K562 (cell line): Measurements from ENCODE around the gene SLC9A3. TPM values are rescaled to one million over a fixed set of nuclear protein-coding genes. Genes with fewer than 3 reads are reported as not detected.

Source experiments
- BRCA1 ChIP-seq, 2 experiments: fragments of 450-650 bp in 1 of 2; sonication (generic) in 1 of 2; formaldehyde crosslinking in 1 of 2; IDR thresholded peaks; 2 replicates each; pipeline versions ENCODE4 v1.5.0 to v1.6.1; 2017 to 2020; ENCODE audit warnings: mild to moderate bottlenecking in 1 of 2, missing genetic modification reagents in 1 of 2
- CHD2 ChIP-seq: IDR thresholded peaks from 2 replicates; pipeline ENCODE4 v1.6.1; 2011; ENCODE audit warnings: low read depth, low read length
- HSF4 ChIP-seq: fragments of 250-450 bp; sonication (Bioruptor Pico); IDR thresholded peaks from 2 replicates; pipeline ENCODE4 v2.1.2; 2022; ENCODE audit warnings: mild to moderate bottlenecking, moderate library complexity, borderline replicate concordance
- KAT7 ChIP-seq: sonication (generic); formaldehyde crosslinking; IDR thresholded peaks from 2 replicates; pipeline ENCODE4 v1.8.0; 2022; ENCODE audit warnings: missing genetic modification reagents, mild to moderate bottlenecking, borderline replicate concordance
- MBD2 ChIP-seq: sonication (generic); IDR thresholded peaks from 2 replicates; pipeline ENCODE4 v1.6.1; 2016; ENCODE audit warnings: low read depth, borderline replicate concordance
- MXI1 ChIP-seq: IDR thresholded peaks from 2 replicates; pipeline ENCODE4 v1.6.1; 2011; ENCODE audit warnings: low read depth, mild to moderate bottlenecking, improper control_type of control experiment, low read length
- NCOR1 ChIP-seq: fragments of 450-650 bp; IDR thresholded peaks from 2 replicates; pipeline ENCODE4 v1.6.1; 2016; ENCODE audit warnings: mild to moderate bottlenecking, moderate library complexity
- NEUROD1 ChIP-seq: fragments of 150-350 bp; IDR thresholded peaks from 2 replicates; pipeline ENCODE4 v1.6.1; 2014; ENCODE audit warnings: borderline replicate concordance, low read length, low read depth; ENCODE audit not compliant: partially characterized antibody
- NFIC ChIP-seq: fragments of 450-650 bp; IDR thresholded peaks from 2 replicates; pipeline ENCODE4 v1.6.1; 2017; ENCODE audit warnings: mild to moderate bottlenecking, inconsistent platforms
- RBFOX2 ChIP-seq: fragments of 200-400 bp; formaldehyde crosslinking; IDR thresholded peaks from 2 replicates; pipeline ENCODE4 v1.6.1; 2017; ENCODE audit warnings: low read depth, mild to moderate bottlenecking, low read length, moderate library complexity
- SMC3 ChIP-seq: conservative IDR thresholded peaks from 2 replicates; pipeline ENCODE4 v1.6.1; 2011; ENCODE audit warnings: low read depth, low read length, improper control_type of control experiment; ENCODE audit not compliant: insufficient read depth
- TARDBP ChIP-seq: fragments of 450-650 bp; IDR thresholded peaks from 2 replicates; pipeline ENCODE4 v1.6.1; 2016
- XRCC4 ChIP-seq: IDR thresholded peaks from one replicate; pipeline ENCODE4 v1.6.1; 2011; ENCODE audit not compliant: insufficient read depth, insufficient read length; ENCODE audit errors: extremely low read depth
- ZBTB49 ChIP-seq: sonication (generic); formaldehyde crosslinking; IDR thresholded peaks from 2 replicates; pipeline ENCODE4 v1.8.0; 2022; ENCODE audit warnings: missing genetic modification reagents, mild to moderate bottlenecking, borderline replicate concordance
- ZFX ChIP-seq: sonication (generic); formaldehyde crosslinking; IDR thresholded peaks from 2 replicates; pipeline ENCODE4 v1.8.0; 2022; ENCODE audit warnings: mild to moderate bottlenecking, missing genetic modification reagents, moderate library complexity
- ZKSCAN3 ChIP-seq: fragments of 250-450 bp; sonication (Bioruptor Pico); IDR thresholded peaks from 2 replicates; pipeline ENCODE4 v1.4.0; 2020
- ZNF143 ChIP-seq: sonication (generic); formaldehyde crosslinking; IDR thresholded peaks from 2 replicates; pipeline ENCODE4 v1.9.0; 2022; ENCODE audit warnings: mild to moderate bottlenecking, missing genetic modification reagents
- ZNF395 ChIP-seq: fragments of 200-800 bp; sonication (Bioruptor generic); IDR thresholded peaks from 2 replicates; pipeline ENCODE4 v1.6.1; 2017; ENCODE audit warnings: missing genetic modification characterization, missing compliant biosample characterization
- ZNF592 ChIP-seq: fragments of 450-650 bp; IDR thresholded peaks from 2 replicates; pipeline ENCODE4 v1.6.1; 2017; ENCODE audit warnings: antibody characterized with exemption, mild to moderate bottlenecking
- polyA plus RNA-seq, 8 experiments: library from polyadenylated mRNA; depleted of rRNA in 4 of 8; stranded (reverse) in 5 of 8; unstranded in 3 of 8; fragments of >200 nt; fragmentation: Nextera tagmentation in 2 of 8; fragmentation: Illumina TruSeq in 1 of 8; extraction: Ambion mirVana in 2 of 8; extraction: Trizol in 1 of 8; gene quantifications; 2 replicates each; pipeline versions ENCODE4 v1.2.1 to v1.2.3, GENCODE V29; 2011 to 2014; ENCODE audit warnings: inconsistent platforms in 1 of 8, missing spikeins in 1 of 8
- total RNA-seq, 7 experiments: library from RNA; depleted of rRNA in 6 of 7; stranded (reverse); fragments of >200 nt in 6 of 7; fragmentation: Illumina TruSeq in 2 of 7; extraction: Trizol in 2 of 7; gene quantifications; 2 replicates each; pipeline versions ENCODE4 v1.2.1 to v1.2.3, GENCODE V29; 2011 to 2021; ENCODE audit warnings: low replicate concordance in 1 of 7

Gene SLC9A3
- total and polyA plus RNA-seq, 9 of the 15 experiments (the other 6 are each of a cell fraction or from before 2014, with no cell fraction given), result 1.5 to 5.8 (median 3.7) TPM; not detected in 2

GRCh38 chr5:472656-473550 lies 51.3 kb downstream of the SLC9A3 start (continued):
- TF ChIP-seq ZBTB49 (CRISPR knock-in tag), result no peak
- TF ChIP-seq NCOR1, result no peak
- no peak for TF ChIP-seq MBD2
- TF ChIP-seq NFIC, result no peak
- no peak for TF ChIP-seq MXI1
- no peak for TF ChIP-seq SMC3
- TF ChIP-seq ZFX (CRISPR knock-in tag), result peak; percentile 93
- no peak for TF ChIP-seq ZKSCAN3 (CRISPR knock-in tag)
- no peak for TF ChIP-seq CHD2
- peak; percentile 92 for TF ChIP-seq ZNF592
- TF ChIP-seq TARDBP, result peak; percentile 11; the same call in 1 of the 2 replicates
- TF ChIP-seq NEUROD1, result no peak
- TF ChIP-seq ZNF395 (CRISPR knock-in tag), result peak; percentile 96; the same call in 1 of the 2 replicates
- peak; percentile 83 for TF ChIP-seq RBFOX2
- TF ChIP-seq KAT7 (CRISPR knock-in tag), result peak; percentile 93; the same call in 1 of the 2 replicates
- no peak for TF ChIP-seq HSF4
- no peak for TF ChIP-seq ZNF143
- no peak for TF ChIP-seq XRCC4
- no peak for TF ChIP-seq BRCA1 (IDR thresholded peaks at IDR 0.05)
- TF ChIP-seq BRCA1 (CRISPR knock-in tag; IDR thresholded peaks at IDR 0.05), result no peak
